Posterior cingulate gyrus (tissue), 11 donors: ENCODE measurements around the gene REC8.
A peak's percentile ranks its signal among the peaks of the same experiment; 100 is the strongest.

Experiments used
- DNase-seq, 10 donors: peaks; one replicate each; pipeline versions ENCODE4 v3.0.0 to v3.0.0-alpha.2; 2020 to 2021; ENCODE audit warnings: mixed read lengths in 3 of 10
- intact Hi-C: fragments of 100-400 bp; cut with DNase I; formaldehyde crosslinking; loops from one replicate; pipeline ENCODE4 v1.15.1; 2023

The REC8 gene

GRCh38 chr14:24179294-24179960, 7.5 kb downstream of the REC8 start:
- DNase-seq = peak in 1 of 10 donors; percentile 67
- intact Hi-C loops = no loop called here

GRCh38 chr14:24179961-24180796, 8.3 kb downstream of the REC8 start:
- peak in 2 of 10 donors; percentile 23 to 70 for DNase-seq

GRCh38 chr14:24181371-24182077, 9.6 kb downstream of the REC8 start:
- intact Hi-C loops = no loop called here
- peak in 2 of 10 donors; percentile 49 to 77 for DNase-seq

More at GRCh38 chr14:24179961-24180796, 8.3 kb downstream of the REC8 start:
- intact Hi-C loops = no loop called here

DNA sequence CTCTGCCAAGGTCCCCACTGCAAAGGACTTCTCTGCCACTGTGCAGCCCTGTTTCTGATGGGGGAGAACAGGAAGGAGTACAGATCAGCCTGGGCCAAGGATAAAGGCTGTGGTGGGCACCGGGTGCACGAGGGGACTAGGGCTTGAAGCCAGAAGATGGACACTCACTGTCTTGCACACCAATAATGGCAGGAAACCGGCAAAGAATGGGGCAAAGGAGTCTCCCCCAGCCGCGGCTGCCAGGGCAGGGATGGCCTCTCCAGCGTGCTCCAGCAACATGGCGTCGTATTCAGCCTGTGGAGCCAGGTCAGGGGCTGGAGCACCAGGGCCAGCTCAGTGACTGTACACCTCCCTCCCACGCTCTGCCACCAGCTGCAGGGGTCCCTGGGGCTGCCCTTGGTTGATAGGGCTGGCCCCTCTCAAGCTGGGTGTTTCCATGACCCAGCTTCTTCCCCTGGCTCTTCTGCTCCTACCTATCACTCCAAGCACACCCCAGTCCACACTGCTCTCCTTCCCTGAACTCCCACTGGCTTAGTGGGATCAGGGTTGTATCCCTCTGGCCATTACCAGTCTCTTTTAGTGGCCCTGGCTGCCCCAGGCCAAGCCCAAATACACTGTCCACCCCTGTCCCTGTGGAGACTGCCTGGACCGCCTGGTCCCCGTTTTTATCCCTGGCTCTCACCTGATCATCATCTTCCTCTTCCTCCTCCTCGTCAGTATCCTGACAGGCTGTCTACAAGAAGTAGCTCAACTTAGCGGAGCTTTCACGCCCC, 10.4 kb downstream of the REC8 start:
- peak in 2 of 10 donors; percentile 64 to 71 for DNase-seq
- intact Hi-C loops = no loop called here

DNA sequence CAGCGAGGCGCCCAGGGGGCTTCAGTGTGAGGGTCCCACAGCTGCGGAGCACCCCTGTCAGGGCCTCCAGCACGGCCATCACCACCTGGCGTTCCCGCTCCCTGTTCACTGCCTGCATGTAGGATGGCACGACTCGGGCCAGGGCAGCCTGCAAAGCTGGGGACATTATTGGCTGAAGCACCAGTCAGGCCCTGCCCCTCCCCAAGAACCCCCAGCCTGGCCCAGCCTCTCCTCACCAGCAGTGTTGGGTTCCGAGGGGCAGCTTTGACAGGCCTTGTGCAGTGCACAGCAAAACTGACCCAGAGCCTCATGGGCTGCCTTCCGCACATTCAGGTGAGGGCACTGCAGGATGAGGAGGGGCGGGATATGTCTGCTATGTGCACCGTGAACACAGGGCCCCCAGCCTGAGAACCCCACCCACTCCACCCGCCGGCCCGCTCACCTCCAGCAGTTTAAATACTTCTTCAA, 11.2 kb downstream of the REC8 start:
- intact Hi-C loops = no loop called here

GRCh38 chr14:24184104-24184970, 12.5 kb downstream of the REC8 start:
- DNase-seq = peak in 2 of 10 donors; percentile 42 to 74

More for the DNA sequence above, 11.2 kb downstream of the REC8 start:
- DNase-seq = peak in 2 of 10 donors; percentile 58 to 75

DNA sequence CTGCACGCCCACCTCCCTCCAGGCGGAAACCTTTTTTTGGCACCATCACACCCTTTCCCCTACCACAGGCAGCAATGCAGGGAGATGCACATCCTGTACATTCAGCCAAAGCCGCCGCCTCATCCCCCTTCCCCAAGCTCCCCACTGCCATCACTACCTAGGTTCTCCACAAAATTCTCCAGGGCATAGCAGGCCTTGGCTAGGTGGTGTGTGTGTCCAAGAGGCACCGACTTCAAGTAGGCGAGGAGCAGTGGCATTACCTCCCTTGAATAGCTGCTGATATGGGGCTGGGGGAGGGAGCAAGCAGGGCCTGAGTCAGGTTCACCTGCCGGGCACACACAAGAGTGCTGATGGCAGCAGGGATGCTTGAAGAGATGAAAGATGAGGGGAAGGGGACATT, 13.1 kb downstream of the REC8 start:
- intact Hi-C loops = no loop called here
- peak in 1 of 10 donors; percentile 43 for DNase-seq

More at GRCh38 chr14:24184104-24184970, 12.5 kb downstream of the REC8 start:
- intact Hi-C loops = no loop called here

DNA sequence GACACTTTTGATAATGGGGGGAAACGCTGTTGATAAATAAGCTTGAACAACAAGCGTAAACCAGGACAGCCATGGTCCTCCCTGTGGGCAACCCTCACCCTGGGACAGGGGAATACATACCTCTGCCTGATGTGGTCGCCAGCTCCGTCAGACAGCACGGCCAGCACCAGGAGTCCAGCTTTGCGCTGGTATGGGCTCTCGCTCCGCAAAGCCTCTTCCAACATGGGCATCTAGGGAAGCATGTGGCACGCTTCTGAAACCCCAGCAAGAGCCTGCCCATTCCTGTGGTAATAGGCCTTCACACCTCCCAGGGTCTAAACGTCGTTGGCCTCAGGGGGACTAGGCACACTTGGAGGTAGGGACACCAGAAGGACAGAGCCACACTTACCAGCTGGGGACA, 13.9 kb downstream of the REC8 start:
- peak in 2 of 10 donors; percentile 30 to 71 for DNase-seq
- intact Hi-C loops = no loop called here

DNA sequence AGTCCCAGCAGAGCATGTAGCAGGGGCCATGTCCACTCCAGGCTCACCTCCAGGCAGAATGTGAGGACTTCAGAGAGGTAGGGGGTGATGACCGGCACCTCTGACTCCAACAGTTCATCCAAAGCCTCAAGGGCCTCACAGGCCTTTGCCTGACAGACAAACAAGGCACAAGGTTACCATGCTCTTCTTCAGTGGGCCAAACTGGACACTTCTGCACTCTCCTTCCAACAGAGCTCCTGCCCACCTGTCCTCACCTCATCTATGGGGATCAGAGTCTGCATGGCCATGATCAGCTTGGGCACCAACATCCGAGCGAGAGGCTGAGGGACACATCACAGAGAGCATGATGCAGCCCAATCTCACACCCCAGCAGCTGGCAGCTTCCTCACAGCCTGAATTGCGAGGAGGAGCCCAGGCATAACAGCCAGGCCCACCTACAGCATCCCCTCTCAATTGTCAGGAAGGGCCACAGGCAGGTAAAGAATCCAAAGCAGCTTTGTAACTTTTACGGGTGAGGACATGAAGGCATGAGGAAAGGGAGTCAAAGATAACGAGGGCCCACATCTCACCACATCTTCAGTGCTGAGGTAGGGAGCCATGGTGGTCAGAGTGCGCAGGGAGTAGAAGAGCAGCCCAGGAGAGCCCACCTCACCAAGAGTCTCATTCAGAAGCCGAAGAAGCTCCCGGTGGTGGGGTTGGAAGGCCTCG, 15.1 kb downstream of the REC8 start:
- intact Hi-C loops = no loop called here
- DNase-seq = peak in 1 of 10 donors; percentile 70

- intact Hi-C loops = no loop called here
- no peak for DNase-seq
Measured at GRCh38 chr14:24187539-24187915, 15.6 kb downstream of the REC8 start.

GRCh38 chr14:24188251-24189058, 16.6 kb downstream of the REC8 start, which contains the start of gene IPO4:
Gene IPO4 (minus strand): TSS chr14:24188816. CDS start chr14:24188787, 29 bp downstream.
- DNase-seq = peak; percentile 93 to 99 (median 95)
- intact Hi-C loops = loop anchor here (2.0 kb wide), 1 partner anchor 28 kb away; the partner anchor contains the start of gene IRF9

DNA sequence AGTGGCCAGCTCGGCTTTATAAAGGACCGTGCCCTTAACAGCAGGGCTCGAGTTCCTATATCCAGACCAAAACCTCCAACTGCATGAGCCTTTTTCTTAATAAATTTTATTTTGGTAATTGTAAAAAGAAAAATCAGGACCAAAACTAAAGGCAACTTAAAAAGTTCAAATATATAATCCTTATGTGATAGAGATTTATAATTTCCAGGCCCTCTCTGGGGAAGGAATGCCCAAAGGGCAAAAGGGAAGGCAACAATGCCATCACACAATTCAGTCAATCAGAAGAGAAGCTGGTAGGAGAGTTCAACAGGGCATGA, 17.1 kb downstream of the REC8 start:
- DNase-seq = no peak
- intact Hi-C loops = loop anchor here (2.0 kb wide), 1 partner anchor 28 kb away; the partner anchor contains the start of gene IRF9

- intact Hi-C loops = loop anchor here (2.0 kb wide), 1 partner anchor 29 kb away; the partner anchor contains the start of gene IRF9
- no peak for DNase-seq
Measured at GRCh38 chr14:24189460-24189859, 17.6 kb downstream of the REC8 start.

DNA sequence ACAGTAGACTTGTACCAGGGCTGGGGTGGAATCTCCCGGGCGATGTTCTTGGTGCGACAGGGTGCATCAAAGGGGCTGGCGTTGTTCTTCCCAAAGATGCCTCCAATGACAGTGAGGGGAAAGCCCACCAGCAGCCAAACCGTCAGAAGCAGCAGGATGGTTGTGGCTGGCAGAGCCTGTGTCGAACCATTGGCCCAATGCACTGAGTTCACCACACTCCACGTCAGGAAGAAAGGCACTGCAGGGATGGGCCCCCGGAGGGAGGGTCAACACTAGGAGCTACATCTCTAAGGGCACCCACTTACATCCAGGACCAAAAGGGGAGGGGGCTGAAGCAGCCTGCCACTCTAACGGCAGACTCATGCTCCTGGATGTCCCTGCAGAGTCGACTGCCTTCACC, 18.5 kb downstream of the REC8 start:
- no peak for DNase-seq
- intact Hi-C loops = no loop called here

DNA sequence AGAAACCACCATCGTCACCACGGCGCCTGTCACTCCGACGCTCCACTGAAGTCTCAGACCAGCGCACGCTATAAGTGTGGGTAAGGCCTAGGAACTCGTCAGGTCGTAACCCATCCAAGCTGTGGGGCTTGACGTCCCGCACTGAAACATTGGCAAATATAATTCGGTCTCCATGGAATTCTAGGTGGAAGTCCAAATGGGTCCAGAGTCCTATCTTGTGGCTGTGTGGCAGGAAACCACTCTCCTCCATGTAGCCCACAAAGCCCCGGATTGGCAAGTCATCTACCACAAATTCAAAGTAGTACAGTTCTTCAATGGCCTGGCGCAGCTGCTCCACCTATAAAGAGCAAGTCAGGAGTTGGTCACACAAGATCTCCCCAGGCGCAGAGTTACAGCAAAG, 21.1 kb downstream of the REC8 start:
- intact Hi-C loops = no loop called here
- no peak for DNase-seq

DNA sequence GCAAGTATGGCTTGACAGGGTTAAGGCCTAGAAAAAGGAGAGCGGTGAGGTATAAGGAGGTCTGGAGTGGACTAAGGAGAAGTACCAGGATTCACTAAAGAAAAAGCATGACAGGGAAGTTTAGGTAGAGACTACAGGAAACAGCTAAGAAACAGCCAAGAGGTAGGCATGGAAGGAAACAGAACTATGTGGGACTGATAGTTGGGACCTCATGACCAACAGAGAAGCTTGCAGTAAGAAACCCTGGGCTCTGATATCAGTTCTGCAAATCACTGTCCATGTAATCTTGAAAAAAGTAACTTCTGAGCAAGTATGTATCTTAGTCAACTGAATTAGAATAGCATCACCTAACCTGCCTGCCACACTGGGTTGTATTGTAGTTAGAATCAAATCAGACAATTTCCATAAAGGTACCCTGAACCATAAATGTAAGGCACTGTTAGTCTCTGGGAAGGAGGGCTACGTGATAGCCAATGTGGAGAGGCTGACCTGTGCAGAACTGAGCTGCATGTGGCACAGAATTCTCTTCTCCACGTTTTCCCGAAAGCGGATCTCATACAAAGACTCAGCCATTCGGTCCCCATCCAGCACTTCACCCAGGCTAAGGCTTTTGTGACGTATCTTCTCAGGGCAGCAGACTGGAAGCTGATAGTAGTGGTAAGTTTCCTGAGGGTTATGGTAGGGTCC, 22.4 kb downstream of the REC8 start:
- DNase-seq = no peak
- intact Hi-C loops = no loop called here

GRCh38 chr14:24194873-24195185, 22.9 kb downstream of the REC8 start:
- intact Hi-C loops = no loop called here
- DNase-seq = no peak
